Activated gamma-delta T cell treated with Interleukin-2 at 50 U/mL for 16 hours (primary cell): ENCODE data around the gene ARSG.
"Not testable (repeated sequence)": the region's sequence is repeated elsewhere in the genome, so short reads cannot be mapped to it uniquely, and the experiment has no call there.

Experiments
- DNase-seq: peaks from one replicate; pipeline ENCODE4 v3.0.0-alpha.2; 2020

Gene ARSG

GRCh38 chr17:68290955-68291835 lies at the start of gene ARSG, which contains the start of gene SLC16A6:
Gene ARSG (plus strand): TSS chr17:68291495. CDS start chr17:68307494, 15,999 bp downstream.
Gene SLC16A6 (minus strand): TSS chr17:68291127. CDS start chr17:68278320, 12,807 bp downstream.
- peak; percentile 76 for DNase-seq

- no peak for DNase-seq
Measured at GRCh38 chr17:68246271-68247028, 44.8 kb upstream of the ARSG start.

- peak; percentile 96 for DNase-seq
Measured at GRCh38 chr17:68247445-68248198, 43.7 kb upstream of the ARSG start, which contains the start of gene AMZ2. Gene AMZ2 (plus strand): TSS chr17:68248043. CDS start chr17:68250188, 2,145 bp downstream.

GRCh38 chr17:68248199-68248825 lies 43.0 kb upstream of the ARSG start:
- DNase-seq, result peak; percentile 43

- DNase-seq, result no peak
Measured at GRCh38 chr17:68248891-68249290, 42.4 kb upstream of the ARSG start.

- DNase-seq, result no peak
Measured at GRCh38 chr17:68249354-68249765, 41.9 kb upstream of the ARSG start.

GRCh38 chr17:68253426-68253825 lies 37.9 kb upstream of the ARSG start:
- not testable (repeated sequence) for DNase-seq

- no peak for DNase-seq
Measured at GRCh38 chr17:68255151-68255550, 36.1 kb upstream of the ARSG start.

GRCh38 chr17:68255731-68256538 lies 35.4 kb upstream of the ARSG start:
- no peak for DNase-seq

- not testable (repeated sequence) for DNase-seq
Measured at GRCh38 chr17:68256701-68257100, 34.6 kb upstream of the ARSG start.

GRCh38 chr17:68257934-68258333 lies 33.4 kb upstream of the ARSG start:
- no peak for DNase-seq

GRCh38 chr17:68258890-68259647 lies 32.2 kb upstream of the ARSG start:
- DNase-seq, result peak; percentile 63

- DNase-seq, result not testable (repeated sequence)
Measured at GRCh38 chr17:68259648-68259951, 31.7 kb upstream of the ARSG start.

- no peak for DNase-seq
Measured at GRCh38 chr17:68260051-68260762, 31.1 kb upstream of the ARSG start.

GRCh38 chr17:68262467-68262866 lies 28.8 kb upstream of the ARSG start:
- not testable (repeated sequence) for DNase-seq

- not testable (repeated sequence) for DNase-seq
Measured at GRCh38 chr17:68263101-68263681, 28.1 kb upstream of the ARSG start.

GRCh38 chr17:68265833-68266232 lies 25.5 kb upstream of the ARSG start:
- not testable (repeated sequence) for DNase-seq

GRCh38 chr17:68273722-68274121 lies 17.6 kb upstream of the ARSG start:
- DNase-seq, result no peak

- not testable (repeated sequence) for DNase-seq
Measured at GRCh38 chr17:68276339-68276738, 15.0 kb upstream of the ARSG start.

GRCh38 chr17:68277807-68278206 lies 13.5 kb upstream of the ARSG start:
- no peak for DNase-seq
